ACHN (cell line): ENCODE results near the gene COL4A4.

Experiments used
- DNase-seq: peaks from one replicate; pipeline ENCODE4 v3.0.0-alpha.2; 2015
- in situ Hi-C: cut with HindIII; loops from 2 replicates; pipeline ENCODE4 v1.10.0; 2017; ENCODE audit warnings: low sequenced_read_pairs, low pct_ligation_motif_present, low pct_unique_long_range_greater_than_20kb

The COL4A4 gene

GRCh38 chr2:226969417-226970080 is 194.5 kb downstream of the COL4A4 start:
- no peak for DNase-seq
- in situ Hi-C loops: no loop called here

GRCh38 chr2:226965376-226965775 is 198.6 kb downstream of the COL4A4 start:
- DNase-seq: no peak
- in situ Hi-C loops: no loop called here

- in situ Hi-C loops: no loop called here
- peak; percentile 73 for DNase-seq
These were observed 200.5 kb downstream of the COL4A4 start for GRCh38 chr2:226963528-226963927.

- in situ Hi-C loops: no loop called here
- no peak for DNase-seq
These were observed 201.7 kb downstream of the COL4A4 start for GRCh38 chr2:226962176-226962773.

GRCh38 chr2:226959418-226959817 is 204.6 kb downstream of the COL4A4 start:
- DNase-seq: no peak
- in situ Hi-C loops: no loop called here

GRCh38 chr2:226956659-226957058 is 207.3 kb downstream of the COL4A4 start:
- in situ Hi-C loops: no loop called here
- no peak for DNase-seq

GRCh38 chr2:226953826-226954225 is 210.2 kb downstream of the COL4A4 start:
- no peak for DNase-seq
- in situ Hi-C loops: no loop called here

GRCh38 chr2:226953206-226953605 is 210.8 kb downstream of the COL4A4 start:
- DNase-seq: no peak
- in situ Hi-C loops: no loop called here
